BJ (cell line): ENCODE data around the gene TRPM3. TPM values are rescaled to one million over a fixed set of nuclear protein-coding genes. Genes with fewer than 3 reads are reported as not detected.
A peak's percentile ranks its signal among the peaks of the same experiment; 100 is the strongest.

ENCODE experiments used
- CTCF ChIA-PET: fragments of 350-600 bp; formaldehyde crosslinking; extraction: SDS; loops from one replicate; lab custom pipeline; 2021; ENCODE audit warnings: antibody characterized with exemption, inconsistent platforms; lab: Yijun Ruan, JAX
- POLR2A ChIA-PET: fragments of 300-600 bp; sonication (Branson Sonifier 250); formaldehyde crosslinking; extraction: SDS; loops from one replicate; lab custom pipeline; 2021; ENCODE audit warnings: antibody characterized with exemption; lab: Charles Lee
- DNase-seq: peaks from one replicate; pipeline ENCODE4 v3.0.0-alpha.2; 2011; ENCODE audit warnings: low read depth
- H3K27me3 ChIP-seq: 2 replicates; pipeline ENCODE4 v1.6.0; 2011; ENCODE audit warnings: low read length; ENCODE audit not compliant: control insufficient read depth, insufficient read depth
- H3K36me3 ChIP-seq: 2 replicates; pipeline ENCODE4 v1.5.1; 2011; ENCODE audit warnings: low read length; ENCODE audit not compliant: control insufficient read depth, insufficient read depth
- H3K4me3 ChIP-seq: 2 replicates; pipeline ENCODE4 v1.5.1; 2011; ENCODE audit warnings: low read depth, mild to moderate bottlenecking, control low read depth, low read length
- polyA plus RNA-seq: library from polyadenylated mRNA; depleted of rRNA; stranded (reverse); fragments of >200 nt; gene quantifications from 2 replicates; pipeline ENCODE4 v1.2.3, GENCODE V29; 2011
- TF ChIP-seq, protein P1 (sequence below): IDR thresholded peaks from 2 replicates; pipeline ENCODE4 v1.5.1; 2011; ENCODE audit warnings: low read depth, mild to moderate bottlenecking, control low read depth, inconsistent platforms, low read length, moderate library complexity; ENCODE audit not compliant: insufficient read depth

TRPM3 gene
- polyA plus RNA-seq, 1 experiment, result 0.07 TPM

DNA sequence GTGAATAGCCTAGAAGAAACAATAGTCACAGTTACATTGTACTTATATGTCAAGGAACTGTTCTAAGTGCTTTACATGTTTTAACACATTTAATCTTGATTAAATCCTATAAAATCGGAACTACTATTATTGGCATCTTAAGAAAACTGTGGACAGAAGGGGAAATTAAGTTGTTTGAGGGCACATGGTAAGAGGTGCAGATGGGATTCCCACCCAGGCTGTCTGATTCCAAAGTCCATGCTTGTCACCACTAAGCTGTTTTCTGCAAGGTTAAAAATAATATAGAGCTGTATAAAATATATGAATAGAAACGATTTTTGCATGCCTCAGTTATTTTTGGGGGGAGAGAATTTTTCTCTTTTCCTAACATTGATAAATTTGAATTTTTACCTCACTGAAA, 512.4 kb downstream of the TRPM3 start:
- H3K36me3 ChIP-seq, result no peaks in the 10 kb centered on the region
- CTCF ChIA-PET, result interaction anchor here (0.7 kb wide), 1 partner anchor 268 kb away, joined by 3 read pairs; no protein-coding TSS in a partner anchor
- H3K27me3 ChIP-seq, result no peaks in the 10 kb centered on the region
- H3K4me3 ChIP-seq, result no peak overlapping the region
- POLR2A ChIA-PET, result interaction anchor here (0.6 kb wide), 1 partner anchor 216 kb away, joined by 3 read pairs; no protein-coding TSS in a partner anchor
- no peak for DNase-seq
- TF ChIP-seq, protein P1, sequence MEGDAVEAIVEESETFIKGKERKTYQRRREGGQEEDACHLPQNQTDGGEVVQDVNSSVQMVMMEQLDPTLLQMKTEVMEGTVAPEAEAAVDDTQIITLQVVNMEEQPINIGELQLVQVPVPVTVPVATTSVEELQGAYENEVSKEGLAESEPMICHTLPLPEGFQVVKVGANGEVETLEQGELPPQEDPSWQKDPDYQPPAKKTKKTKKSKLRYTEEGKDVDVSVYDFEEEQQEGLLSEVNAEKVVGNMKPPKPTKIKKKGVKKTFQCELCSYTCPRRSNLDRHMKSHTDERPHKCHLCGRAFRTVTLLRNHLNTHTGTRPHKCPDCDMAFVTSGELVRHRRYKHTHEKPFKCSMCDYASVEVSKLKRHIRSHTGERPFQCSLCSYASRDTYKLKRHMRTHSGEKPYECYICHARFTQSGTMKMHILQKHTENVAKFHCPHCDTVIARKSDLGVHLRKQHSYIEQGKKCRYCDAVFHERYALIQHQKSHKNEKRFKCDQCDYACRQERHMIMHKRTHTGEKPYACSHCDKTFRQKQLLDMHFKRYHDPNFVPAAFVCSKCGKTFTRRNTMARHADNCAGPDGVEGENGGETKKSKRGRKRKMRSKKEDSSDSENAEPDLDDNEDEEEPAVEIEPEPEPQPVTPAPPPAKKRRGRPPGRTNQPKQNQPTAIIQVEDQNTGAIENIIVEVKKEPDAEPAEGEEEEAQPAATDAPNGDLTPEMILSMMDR, result no peak

DNA sequence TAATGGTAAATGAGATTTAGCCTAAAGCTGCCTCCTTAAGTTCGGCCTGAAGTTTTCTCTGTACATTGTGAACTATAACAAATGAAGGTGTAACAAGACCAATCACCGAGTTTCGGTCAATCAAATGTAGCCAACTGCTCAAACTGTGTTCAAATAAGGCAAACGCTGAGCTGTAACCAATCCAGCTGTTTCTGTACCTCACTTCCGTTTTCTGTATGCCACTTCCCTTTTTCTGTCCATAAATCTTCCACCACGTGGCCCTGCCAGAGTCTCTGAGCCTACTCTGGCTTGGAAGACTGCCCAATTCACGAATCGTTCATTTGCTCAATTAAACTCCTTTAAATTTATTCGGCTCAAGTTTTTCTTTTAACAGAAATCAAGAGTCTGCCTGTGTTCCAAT, 513.5 kb downstream of the TRPM3 start:
- Histone ChIP-seq H3K4me3 (no peak overlapping the region), H3K27me3 (no peaks in the 10 kb centered on the region), H3K36me3 (no peaks in the 10 kb centered on the region)
- TF ChIP-seq, protein P1, result no peak
- ChIA-PET POLR2A (interaction anchor here (0.5 kb wide), 1 partner anchor 215 kb away, joined by 3 read pairs; no protein-coding TSS in a partner anchor), CTCF (no interaction called here)
- no peak for DNase-seq

DNA sequence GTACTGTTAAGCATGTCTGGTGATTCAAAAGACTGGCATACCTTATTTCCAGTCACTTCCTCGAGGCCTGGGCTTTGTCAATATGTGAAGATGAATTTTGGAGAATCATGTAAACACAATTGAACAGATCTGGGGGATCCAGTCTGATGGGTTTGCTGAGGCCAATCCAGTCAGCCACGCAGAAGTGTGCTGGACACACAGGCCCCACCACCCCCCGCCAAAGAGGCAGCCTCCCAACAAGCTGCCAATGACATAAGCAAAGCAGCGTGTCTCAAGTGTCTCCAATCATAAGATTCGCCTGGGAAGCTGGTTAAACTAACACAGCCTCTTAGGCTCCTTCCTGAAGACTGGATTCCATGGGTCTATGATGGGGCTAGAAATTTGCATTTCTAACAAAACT, 514.1 kb downstream of the TRPM3 start:
- Histone ChIP-seq H3K4me3 (no peak overlapping the region), H3K27me3 (no peaks in the 10 kb centered on the region), H3K36me3 (no peaks in the 10 kb centered on the region)
- TF ChIP-seq, protein P1, result no peak
- CTCF ChIA-PET, result interaction anchor here (0.6 kb wide), 1 partner anchor 632 kb away, joined by 3 read pairs; no protein-coding TSS in a partner anchor
- DNase-seq, result no peak
- POLR2A ChIA-PET, result interaction anchor here (0.5 kb wide), 1 partner anchor 214 kb away, joined by 3 read pairs; no protein-coding TSS in a partner anchor

DNA sequence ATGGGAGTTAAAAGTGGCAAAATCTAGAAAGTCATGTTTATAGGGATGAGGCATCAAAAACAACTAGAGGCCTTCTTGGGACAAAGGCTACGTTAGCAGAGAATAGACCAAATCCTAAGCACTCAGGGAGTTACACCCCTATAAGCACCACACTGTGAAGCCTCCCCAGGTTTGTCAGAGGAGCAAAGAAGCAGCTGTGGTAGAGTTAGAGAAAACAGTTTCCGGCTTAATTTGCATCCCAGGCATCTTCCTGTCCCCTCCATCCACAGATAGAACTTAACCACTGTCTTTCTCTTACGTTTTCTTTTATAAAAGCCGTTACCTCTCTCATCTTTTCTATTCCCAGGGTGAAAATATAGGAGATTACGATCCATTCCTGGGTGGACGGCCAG, 518.4 kb downstream of the TRPM3 start:
- no peaks in the 10 kb centered on the region for H3K27me3 ChIP-seq
- CTCF ChIA-PET, result interaction anchor here (0.6 to 4.4 kb wide), 44 partner anchors 12 to 684 kb away, joined by 3 to 56 read pairs (median 4); partner anchors contain the start of genes KLF9 and MAMDC2
- no peaks in the 10 kb centered on the region for H3K36me3 ChIP-seq
- H3K4me3 ChIP-seq, result no peak overlapping the region
- DNase-seq, result no peak
- TF ChIP-seq, protein P1, result no peak
- POLR2A ChIA-PET, result interaction anchor here (0.5 to 1.4 kb wide), 6 partner anchors 133 to 263 kb away, joined by 3 to 6 read pairs (median 4); partner anchors contain the start of gene KLF9

DNA sequence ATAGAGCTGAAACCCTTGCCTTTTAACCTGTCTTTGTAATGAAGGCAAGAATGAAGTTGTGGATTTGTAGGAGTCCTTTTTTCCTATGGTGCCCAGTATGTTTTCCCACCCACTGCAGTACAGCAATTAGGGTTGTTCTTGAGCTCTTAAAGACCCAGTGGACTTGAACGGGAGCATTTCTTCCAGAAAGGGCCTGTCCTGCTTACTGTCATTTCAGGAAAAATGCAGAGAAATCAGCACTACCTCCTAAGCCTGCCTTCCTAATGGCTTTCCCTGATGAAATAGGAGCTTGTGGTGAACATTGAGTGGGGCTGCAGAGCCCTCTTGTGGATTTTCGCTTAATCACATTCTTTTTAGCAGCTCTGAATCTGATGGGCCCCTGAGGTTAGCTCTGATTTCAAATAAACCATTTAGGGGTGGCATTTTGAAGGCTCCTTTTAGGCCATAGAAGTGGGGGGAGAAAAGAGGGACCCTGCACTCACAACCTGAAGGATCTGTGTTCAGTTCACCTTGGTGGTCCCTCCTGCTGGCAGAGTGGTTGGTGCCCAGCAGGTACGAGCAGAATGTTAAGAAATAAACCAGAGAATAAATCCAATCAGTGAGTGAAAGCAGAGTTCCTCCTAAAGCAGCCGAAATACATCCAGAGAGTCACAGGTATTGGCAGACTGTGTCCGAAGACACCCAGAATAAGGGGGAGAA, 519.0 kb downstream of the TRPM3 start:
- ChIA-PET POLR2A (interaction anchor here (0.5 to 1.4 kb wide), 8 partner anchors 133 to 262 kb away, joined by 3 to 6 read pairs (median 4); partner anchors contain the start of gene KLF9), CTCF (interaction anchor here (0.6 to 4.4 kb wide), 51 partner anchors 12 to 684 kb away, joined by 3 to 56 read pairs (median 4); partner anchors contain the start of genes KLF9 and MAMDC2)
- TF ChIP-seq, protein P1, result peak; percentile 68
- Histone ChIP-seq H3K4me3 (0 out of 2 replicates have a peak overlapping the region, but pooled peaks have one; percentile 5), H3K36me3 (no peaks in the 10 kb centered on the region), H3K27me3 (no peaks in the 10 kb centered on the region)
- peak; percentile 54 for DNase-seq
